ENCODE data around the gene C7orf33. TPM values are rescaled to one million over a fixed set of nuclear protein-coding genes. Genes with fewer than 3 reads are reported as not detected.

The C7orf33 gene
- total and polyA plus RNA-seq, 2 of the 8 experiments (the other 6 are each of a cell fraction or from before 2014, with no cell fraction given): not detected

DNA sequence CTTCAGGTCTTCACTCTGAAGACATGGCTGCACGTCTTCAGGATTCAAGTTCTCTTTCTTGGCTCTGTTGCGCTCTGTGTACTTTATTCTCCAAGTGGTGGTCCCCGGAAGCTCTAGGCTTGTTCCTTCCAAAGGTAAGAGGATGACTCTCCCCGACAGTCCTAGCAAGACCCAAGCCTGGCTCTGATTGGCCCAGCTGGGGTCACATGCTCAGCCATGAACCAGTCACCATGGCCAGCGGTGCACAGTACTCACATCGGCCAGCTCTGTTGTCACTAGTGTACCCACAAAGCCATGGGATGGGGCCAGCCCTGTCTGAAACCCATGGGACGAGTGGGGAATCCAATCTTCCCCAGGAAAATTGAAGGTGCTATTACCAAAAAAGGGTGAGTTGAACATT lies 5.2 kb upstream of the C7orf33 start (continued):
- TF ChIP-seq SAP30 (IDR thresholded peaks at IDR 0.05; ENCODE audit: insufficient read depth, insufficient replicate concordance, low read length) (no peak), POLR2A (IDR thresholded peaks at IDR 0.05; ENCODE audit: control extremely low read depth in 1 of 2, low read depth in 2 of 2, low read length in 2 of 2) (no peak), KDM1A (IDR thresholded peaks at IDR 0.05; ENCODE audit: borderline replicate concordance, low read length) (no peak), RNF2 (IDR thresholded peaks at IDR 0.05; ENCODE audit: borderline replicate concordance, low read depth, low read length, missing control alignments, poor library complexity, severe bottlenecking) (no peak)

Data from H1 (cell line).